GM12892 (cell line): ENCODE results near the gene CPED1.

ENCODE experiments used
- POLR2A ChIP-seq: IDR thresholded peaks from 2 replicates; pipeline ENCODE4 v1.6.1; 2011; ENCODE audit warnings: low read depth, low read length, control low read depth
- POLR2AphosphoS5 ChIP-seq: IDR thresholded peaks from 2 replicates; pipeline ENCODE4 v1.6.1; 2011; ENCODE audit warnings: low read depth, low read length, control low read depth
- TAF1 ChIP-seq: IDR thresholded peaks from 2 replicates; pipeline ENCODE4 v1.6.1; 2011; ENCODE audit warnings: low read depth, mild to moderate bottlenecking, control low read depth, low read length, borderline replicate concordance

DNA sequence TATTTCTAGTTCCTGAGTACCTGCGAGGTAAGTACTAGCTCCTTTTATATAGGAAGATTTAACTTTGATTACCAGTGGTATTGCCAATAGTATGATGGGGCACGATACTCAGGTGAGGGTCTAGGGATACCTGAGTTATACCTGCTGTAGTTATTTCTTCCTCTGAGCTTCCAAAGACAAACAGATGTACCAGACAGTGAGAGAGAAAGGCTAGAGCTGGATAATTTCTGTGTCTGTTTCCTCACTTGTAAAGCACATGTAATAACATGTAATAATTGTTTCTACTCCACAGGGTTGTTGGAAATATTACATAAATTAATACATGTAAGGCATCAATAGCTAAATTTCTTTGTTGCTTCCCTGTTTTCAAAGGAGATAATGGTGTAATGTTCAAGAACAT is 53.7 kb downstream of the CPED1 start:
- TF ChIP-seq POLR2AphosphoS5 (no peak), POLR2A (no peak), TAF1 (no peak)
